Liver (tissue), 9 donors: ENCODE measurements around the gene SRSF6. TPM values are rescaled to one million over a fixed set of nuclear protein-coding genes. Genes with fewer than 3 reads are reported as not detected.

ENCODE experiments used
- DNase-seq: peaks from one replicate; pipeline ENCODE4 v3.0.0-alpha.2; 2017; ENCODE audit warnings: low spot score
- H3K27ac ChIP-seq, 2 donors: one replicate each; pipeline ENCODE4 v1.7.0; 2013; ENCODE audit warnings: inconsistent platforms in 2 of 2, low read length in 2 of 2, control low read depth in 1 of 2, low read depth in 1 of 2, mild to moderate bottlenecking in 1 of 2
- H3K27me3 ChIP-seq, 4 donors: one replicate each; pipeline versions ENCODE4 v1.6.1 to v1.7.0; 2013; ENCODE audit warnings: low read length in 3 of 4, inconsistent platforms in 1 of 4, mild to moderate bottlenecking in 1 of 4, moderate library complexity in 1 of 4; ENCODE audit not compliant: control insufficient read depth in 4 of 4, insufficient read depth in 4 of 4
- H3K36me3 ChIP-seq, 4 donors: one replicate each; pipeline versions ENCODE4 v1.6.1 to v1.7.0; 2013; ENCODE audit warnings: low read length in 3 of 4, mild to moderate bottlenecking in 3 of 4, low read depth in 1 of 4, moderate library complexity in 1 of 4; ENCODE audit not compliant: control insufficient read depth in 4 of 4, insufficient read depth in 3 of 4
- H3K4me1 ChIP-seq, 4 donors: one replicate each; pipeline versions ENCODE4 v1.6.1 to v1.7.0; 2013; ENCODE audit warnings: low read length in 3 of 4, mild to moderate bottlenecking in 3 of 4, moderate library complexity in 1 of 4; ENCODE audit not compliant: control insufficient read depth in 4 of 4, insufficient read depth in 4 of 4
- H3K4me3 ChIP-seq, 3 donors: one replicate each; pipeline versions ENCODE4 v1.6.1 to v1.7.0; 2013; ENCODE audit warnings: low read length in 3 of 3, control low read depth in 1 of 3, low read depth in 1 of 3, mild to moderate bottlenecking in 1 of 3
- H3K9ac ChIP-seq, 2 donors: one replicate each; pipeline ENCODE4 v1.7.0; 2013; ENCODE audit warnings: low read length in 2 of 2, mild to moderate bottlenecking in 2 of 2, moderate library complexity in 2 of 2, control low read depth in 1 of 2, low read depth in 1 of 2
- H3K9me3 ChIP-seq, 4 donors: one replicate each; pipeline versions ENCODE4 v1.6.1 to v1.7.0; 2013; ENCODE audit warnings: low read length in 3 of 4; ENCODE audit not compliant: control insufficient read depth in 4 of 4
- ATF3 ChIP-seq: IDR thresholded peaks from 2 replicates; pipeline ENCODE4 v1.6.1; 2016; ENCODE audit warnings: antibody characterized with exemption
- EGR1 ChIP-seq, 2 donors: IDR thresholded peaks; 2 replicates each; pipeline ENCODE4 v1.6.1; 2016 to 2018; ENCODE audit warnings: antibody characterized with exemption in 2 of 2, low read depth in 2 of 2
- FOXA1 ChIP-seq: IDR thresholded peaks from 2 replicates; pipeline ENCODE4 v1.6.1; 2016; ENCODE audit warnings: antibody characterized with exemption
- FOXA2 ChIP-seq: IDR thresholded peaks from 2 replicates; pipeline ENCODE4 v1.6.1; 2016; ENCODE audit warnings: antibody characterized with exemption
- GABPA ChIP-seq, 2 donors: IDR thresholded peaks in 1 of 2; conservative IDR thresholded peaks in 1 of 2; 2 replicates each; pipeline ENCODE4 v1.6.1; 2016; ENCODE audit warnings: antibody characterized with exemption in 2 of 2, mild to moderate bottlenecking in 1 of 2, moderate library complexity in 1 of 2
- HNF4A ChIP-seq, 2 donors: conservative IDR thresholded peaks; 2 replicates each; pipeline ENCODE4 v1.6.1; 2016; ENCODE audit warnings: antibody characterized with exemption in 2 of 2, mild to moderate bottlenecking in 2 of 2
- HNF4G ChIP-seq: IDR thresholded peaks from 2 replicates; pipeline ENCODE4 v1.6.1; 2016; ENCODE audit warnings: antibody characterized with exemption
- MAX ChIP-seq: IDR thresholded peaks from 2 replicates; pipeline ENCODE4 v1.6.1; 2016; ENCODE audit warnings: antibody characterized with exemption
- NR2F2 ChIP-seq: IDR thresholded peaks from 2 replicates; pipeline ENCODE4 v1.6.1; 2016; ENCODE audit warnings: antibody characterized with exemption
- RAD21 ChIP-seq, 2 donors: IDR thresholded peaks; 2 replicates each; pipeline ENCODE4 v1.6.1; 2016; ENCODE audit warnings: antibody characterized with exemption in 2 of 2, mild to moderate bottlenecking in 2 of 2
- RXRA ChIP-seq, 2 donors: IDR thresholded peaks; 2 replicates each; pipeline ENCODE4 v1.6.1; 2017 to 2018; ENCODE audit warnings: antibody characterized with exemption in 2 of 2, mild to moderate bottlenecking in 1 of 2
- SP1 ChIP-seq: IDR thresholded peaks from 2 replicates; pipeline ENCODE4 v1.6.1; 2018; ENCODE audit warnings: antibody characterized with exemption, mild to moderate bottlenecking
- TAF1 ChIP-seq: conservative IDR thresholded peaks from 2 replicates; pipeline ENCODE4 v1.6.1; 2016; ENCODE audit warnings: antibody characterized with exemption, mild to moderate bottlenecking
- YY1 ChIP-seq: IDR thresholded peaks from 2 replicates; pipeline ENCODE4 v1.6.1; 2016; ENCODE audit warnings: antibody characterized with exemption, mild to moderate bottlenecking
- ZBTB33 ChIP-seq: IDR thresholded peaks from 2 replicates; pipeline ENCODE4 v1.6.1; 2016; ENCODE audit warnings: antibody characterized with exemption
- WGBS: extraction: QIAGEN DNeasy Blood & Tissue Kit; methylation state at CpG from one replicate; pipeline ENCODE4 v1.1.7; 2013; 5-methylcytosine and 5-hydroxymethylcytosine counted together
- polyA plus RNA-seq, 2 donors: library from polyadenylated mRNA; stranded (reverse) in 1 of 2; unstranded in 1 of 2; fragments of 200-250 nt in 1 of 2; fragments of >200 nt in 1 of 2; fragmentation: Nextera tagmentation in 1 of 2; extraction: Ambion mirVana in 1 of 2; gene quantifications; one replicate each; pipeline versions ENCODE4 v1.2.1 to v1.2.3, GENCODE V29; 2013 to 2015
- total RNA-seq, 2 donors: library from RNA; depleted of rRNA; stranded (reverse); fragments of >200 nt; gene quantifications; one replicate each; pipeline ENCODE4 v1.2.3, GENCODE V29; 2014
- TF ChIP-seq, protein P1 (sequence below): fragments of 150-350 bp; IDR thresholded peaks from 2 replicates; pipeline ENCODE4 v1.5.1; 2017; ENCODE audit warnings: improper control_type of control experiment, low read depth, low read length; ENCODE audit not compliant: missing input control
- donor health status: healthy.
- donor health status: healthy.
- donor health status: healthy.
- donor health status: healthy.
- donor health status: healthy.

Gene SRSF6
- total and polyA plus RNA-seq, 4 donors: 33.8 to 47.5 (median 41.1) TPM

GRCh38 chr20:43409577-43409913 is 48.2 kb upstream of the SRSF6 start:
- 59% methylated on average over 2 of the region's 2 CpGs for WGBS
- Histone ChIP-seq H3K4me3 (no peak overlapping the region), H3K9me3 (peaks cover 0 to 7% (median 3%) of the 10 kb centered on the region in 4 donors), H3K27ac (no peak overlapping the region), H3K4me1 (no peaks in the 10 kb centered on the region), H3K36me3 (no peaks in the 10 kb centered on the region), H3K27me3 (peaks cover 0 to 6% (median 2%) of the 10 kb centered on the region in 4 donors), H3K9ac (no peak overlapping the region)
- TF ChIP-seq ZBTB33: no peak
- no peak for DNase-seq

DNA sequence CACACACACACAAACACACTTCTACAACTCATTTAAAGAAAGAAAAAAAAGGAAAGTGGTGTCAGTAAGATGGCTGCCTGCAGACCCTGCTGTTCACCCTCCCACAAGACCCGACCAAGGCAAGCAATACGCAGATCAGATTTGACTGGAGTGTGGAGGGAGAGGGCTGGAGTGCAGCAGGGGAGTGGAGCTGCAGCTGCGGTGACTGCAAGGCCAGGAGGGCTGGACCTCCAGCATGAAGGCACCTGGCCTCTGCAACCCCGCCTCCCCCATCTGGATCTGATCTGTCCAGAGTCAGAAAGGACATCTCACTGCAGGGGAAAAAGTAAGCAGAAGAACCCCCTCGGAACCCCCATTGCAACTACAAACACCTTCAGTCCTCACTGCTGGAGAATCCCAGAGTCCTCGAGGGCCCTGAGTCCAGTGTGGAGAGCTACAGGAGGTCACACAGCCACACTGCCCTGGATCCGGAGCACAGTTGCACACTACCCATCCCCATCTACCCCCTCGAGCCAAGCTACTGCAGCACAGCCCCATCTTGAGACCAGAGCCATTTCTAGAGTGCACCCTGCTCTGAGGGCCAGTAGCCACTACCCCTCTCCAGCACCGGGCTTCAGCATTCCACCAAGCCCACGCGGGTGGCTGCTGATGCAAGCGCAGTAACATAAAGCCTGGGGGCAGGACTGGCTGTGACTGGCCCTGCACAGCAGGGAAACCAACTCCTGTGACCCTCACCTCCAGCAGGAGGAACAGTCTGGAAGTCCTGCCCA is 41.9 kb upstream of the SRSF6 start:
- DNase-seq: no peak
- 83% methylated on average over 12 of the region's 12 CpGs for WGBS
- H3K4me3 ChIP-seq: no peak overlapping the region
- H3K36me3 ChIP-seq: no peaks in the 10 kb centered on the region
- no peaks in the 10 kb centered on the region for H3K4me1 ChIP-seq
- H3K9ac ChIP-seq: no peak overlapping the region
- H3K27me3 ChIP-seq: no peaks in the 10 kb centered on the region
- H3K9me3 ChIP-seq: peaks cover 0 to 12% (median 5%) of the 10 kb centered on the region in 4 donors
- TF ChIP-seq RXRA (IDR thresholded peaks at IDR 0.05) (no peak), ATF3 (no peak), MAX (no peak)
- TF ChIP-seq, protein P1, sequence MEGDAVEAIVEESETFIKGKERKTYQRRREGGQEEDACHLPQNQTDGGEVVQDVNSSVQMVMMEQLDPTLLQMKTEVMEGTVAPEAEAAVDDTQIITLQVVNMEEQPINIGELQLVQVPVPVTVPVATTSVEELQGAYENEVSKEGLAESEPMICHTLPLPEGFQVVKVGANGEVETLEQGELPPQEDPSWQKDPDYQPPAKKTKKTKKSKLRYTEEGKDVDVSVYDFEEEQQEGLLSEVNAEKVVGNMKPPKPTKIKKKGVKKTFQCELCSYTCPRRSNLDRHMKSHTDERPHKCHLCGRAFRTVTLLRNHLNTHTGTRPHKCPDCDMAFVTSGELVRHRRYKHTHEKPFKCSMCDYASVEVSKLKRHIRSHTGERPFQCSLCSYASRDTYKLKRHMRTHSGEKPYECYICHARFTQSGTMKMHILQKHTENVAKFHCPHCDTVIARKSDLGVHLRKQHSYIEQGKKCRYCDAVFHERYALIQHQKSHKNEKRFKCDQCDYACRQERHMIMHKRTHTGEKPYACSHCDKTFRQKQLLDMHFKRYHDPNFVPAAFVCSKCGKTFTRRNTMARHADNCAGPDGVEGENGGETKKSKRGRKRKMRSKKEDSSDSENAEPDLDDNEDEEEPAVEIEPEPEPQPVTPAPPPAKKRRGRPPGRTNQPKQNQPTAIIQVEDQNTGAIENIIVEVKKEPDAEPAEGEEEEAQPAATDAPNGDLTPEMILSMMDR: no peak
- no peak overlapping the region for H3K27ac ChIP-seq

- Histone ChIP-seq H3K4me1 (no peaks in the 10 kb centered on the region), H3K9ac (no peak overlapping the region), H3K36me3 (no peaks in the 10 kb centered on the region), H3K4me3 (no peak overlapping the region), H3K9me3 (peaks cover 0 to 12% (median 5%) of the 10 kb centered on the region in 4 donors), H3K27me3 (no peaks in the 10 kb centered on the region), H3K27ac (no peak overlapping the region)
- 85% methylated on average over 6 of the region's 6 CpGs for WGBS
- DNase-seq: no peak
- no peak for TF ChIP-seq YY1
- no peak for TF ChIP-seq FOXA1
- no peak for TF ChIP-seq FOXA2
- no peak for TF ChIP-seq SP1
- TF ChIP-seq RXRA (IDR thresholded peaks at IDR 0.05): no peak
- TF ChIP-seq, protein P1: no peak
- no peak for TF ChIP-seq NR2F2
- no peak for TF ChIP-seq HNF4G
- TF ChIP-seq RAD21 (IDR thresholded peaks at IDR 0.05): no peak
- TF ChIP-seq TAF1: no peak
- TF ChIP-seq ATF3: no peak
- TF ChIP-seq HNF4A (conservative IDR thresholded peaks at IDR 0.05): no peak
- TF ChIP-seq GABPA (IDR thresholded peaks at IDR 0.05 in 1 of 2, conservative IDR thresholded peaks at IDR 0.05 in 1 of 2): no peak
- no peak for TF ChIP-seq EGR1 (IDR thresholded peaks at IDR 0.05; ENCODE audit: low read depth in 2 of 2)
Observed at GRCh38 chr20:43416591-43417228, 41.0 kb upstream of the SRSF6 start.
